ENCODE data around the gene C10orf67.
A peak's percentile ranks its signal among the peaks of the same experiment; 100 is the strongest.
"Not testable (repeated sequence)": the region's sequence is repeated elsewhere in the genome, so short reads cannot be mapped to it uniquely, and the experiment has no call there.

C10orf67 gene

GRCh38 chr10:23362069-23362830 is 17.7 kb upstream of the C10orf67 start:
- DNase-seq, result no peak

GRCh38 chr10:23361665-23362064 is 17.1 kb upstream of the C10orf67 start:
- no peak for DNase-seq

- no peak for DNase-seq
Observed at GRCh38 chr10:23359692-23360380, 15.2 kb upstream of the C10orf67 start.

GRCh38 chr10:23358357-23358756 is 13.8 kb upstream of the C10orf67 start:
- DNase-seq, result no peak

GRCh38 chr10:23354630-23355279 is 10.2 kb upstream of the C10orf67 start:
- DNase-seq, result no peak

GRCh38 chr10:23351926-23352519 is 7.4 kb upstream of the C10orf67 start:
- DNase-seq, result peak; percentile 82

- DNase-seq, result not testable (repeated sequence)
Observed at GRCh38 chr10:23350706-23351105, 6.1 kb upstream of the C10orf67 start.

GRCh38 chr10:23345861-23346260 is 1.3 kb upstream of the C10orf67 start:
- peak; percentile 95 for DNase-seq

- peak; percentile 60 for DNase-seq
Observed at GRCh38 chr10:23343591-23344240, 881 bp downstream of the C10orf67 start.

- no peak for DNase-seq
Observed at GRCh38 chr10:23342213-23342884, 2.2 kb downstream of the C10orf67 start.

- DNase-seq, result peak; percentile 64
Observed at GRCh38 chr10:23341004-23341403, 3.6 kb downstream of the C10orf67 start.

- no peak for DNase-seq
Observed at GRCh38 chr10:23340354-23340753, 4.2 kb downstream of the C10orf67 start.

GRCh38 chr10:23338886-23339285 is 5.7 kb downstream of the C10orf67 start:
- DNase-seq, result peak; percentile 65

- peak; percentile 89 for DNase-seq
Observed at GRCh38 chr10:23338155-23338828, 6.3 kb downstream of the C10orf67 start.

- no peak for DNase-seq
Observed at GRCh38 chr10:23337616-23338015, 7.0 kb downstream of the C10orf67 start.

GRCh38 chr10:23331567-23332301 is 12.9 kb downstream of the C10orf67 start:
- peak; percentile 95 for DNase-seq

- DNase-seq, result no peak
Observed at GRCh38 chr10:23330948-23331347, 13.6 kb downstream of the C10orf67 start.

GRCh38 chr10:23326544-23327307 is 17.9 kb downstream of the C10orf67 start:
- no peak for DNase-seq

GRCh38 chr10:23325132-23325531 is 19.5 kb downstream of the C10orf67 start:
- no peak for DNase-seq

GRCh38 chr10:23324351-23324750 is 20.2 kb downstream of the C10orf67 start:
- peak; percentile 56 for DNase-seq
